Activated T-cell treated with anti-CD3 and anti-CD28 coated beads for 48 hours (primary cell): Measurements from ENCODE around the gene CCDC85C.
A peak's percentile ranks its signal among the peaks of the same experiment; 100 is the strongest.

ENCODE experiments used
- DNase-seq: peaks from one replicate; pipeline ENCODE4 v3.0.0-alpha.2; 2020; ENCODE audit warnings: low read depth

The CCDC85C gene

DNA sequence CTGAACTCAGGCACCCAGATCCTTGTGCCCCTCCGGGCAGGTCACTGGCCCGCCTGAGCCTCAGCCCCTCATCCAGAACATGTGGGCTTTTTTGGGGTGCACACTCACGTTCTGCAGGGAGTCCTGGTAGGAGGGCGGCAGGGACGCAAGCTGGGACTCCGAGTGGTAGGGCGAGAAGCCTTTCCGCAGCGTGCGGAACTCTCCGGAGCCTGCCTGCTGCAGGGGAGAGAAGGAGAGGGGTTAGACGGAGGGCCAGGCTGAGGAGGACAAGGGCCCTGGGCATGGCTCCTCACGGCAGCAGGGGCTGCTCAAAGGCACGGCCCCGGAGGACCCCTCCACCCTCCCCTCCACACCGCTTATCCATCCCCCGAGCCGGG, 82.0 kb downstream of the CCDC85C start:
- no peak for DNase-seq

DNA sequence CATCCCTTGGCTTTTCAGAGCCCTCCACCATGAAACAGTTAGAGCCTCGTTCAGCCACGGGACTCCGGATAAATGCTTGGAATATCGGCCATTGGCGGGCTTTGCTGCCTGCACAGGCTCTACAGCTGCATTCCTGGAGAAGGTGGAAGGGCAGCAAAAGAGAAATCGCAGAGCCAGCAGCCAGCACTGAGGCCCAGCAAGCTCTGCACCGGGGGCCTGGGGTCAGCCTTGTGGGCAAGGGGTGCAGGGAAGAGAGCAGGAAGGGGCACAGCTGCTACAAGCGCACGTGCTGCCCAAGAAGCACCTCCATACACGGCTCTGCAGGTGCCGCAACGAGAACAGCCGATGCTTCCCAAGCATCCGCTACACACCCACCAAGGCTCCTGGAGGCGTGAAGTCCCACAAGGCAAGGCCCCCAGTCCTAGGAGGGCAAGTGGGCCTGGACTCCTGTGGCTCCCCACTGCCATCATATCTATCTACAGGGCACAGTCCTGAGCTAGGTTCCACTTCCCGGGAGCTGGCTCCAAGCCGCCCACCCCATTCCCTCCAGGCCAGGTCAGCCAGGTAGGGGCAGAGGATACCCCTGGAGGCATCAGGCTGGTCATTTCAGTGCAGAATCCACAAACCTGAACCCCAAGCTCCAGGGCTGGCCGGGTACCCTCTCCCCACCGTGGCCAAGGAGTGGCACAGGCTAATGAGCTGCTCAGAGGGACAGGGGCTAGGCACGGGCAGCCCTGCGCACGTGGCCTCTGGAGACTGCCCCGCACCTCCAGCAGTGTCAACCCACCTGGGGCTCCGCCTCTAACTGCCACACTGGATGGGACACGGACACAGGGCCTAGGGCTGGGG, 82.6 kb downstream of the CCDC85C start:
- no peak for DNase-seq

DNA sequence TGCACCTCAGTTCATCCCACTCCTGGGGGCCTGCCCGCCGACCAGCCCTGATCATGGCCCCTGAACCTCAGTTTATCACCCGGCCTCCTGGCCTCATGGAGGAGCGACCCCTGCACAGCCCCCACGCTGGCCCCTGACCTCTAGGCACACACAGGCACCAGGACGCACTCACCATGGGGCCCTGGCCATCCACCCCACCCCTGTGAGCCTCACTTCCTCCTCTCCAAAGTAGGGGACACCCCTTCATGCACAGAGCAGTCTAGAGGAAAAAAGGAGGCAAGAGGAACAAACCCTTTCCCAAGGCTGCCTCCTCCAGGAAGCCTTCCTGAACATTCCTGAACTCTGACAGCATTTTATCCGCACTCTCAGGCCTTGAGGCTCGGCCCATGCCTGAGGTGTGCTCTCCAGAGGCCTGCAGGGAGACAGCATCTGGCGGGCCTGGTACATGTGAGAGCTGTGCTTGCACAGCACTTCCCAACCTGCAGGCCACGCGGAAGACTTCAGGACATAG, 83.4 kb downstream of the CCDC85C start:
- no peak for DNase-seq

DNA sequence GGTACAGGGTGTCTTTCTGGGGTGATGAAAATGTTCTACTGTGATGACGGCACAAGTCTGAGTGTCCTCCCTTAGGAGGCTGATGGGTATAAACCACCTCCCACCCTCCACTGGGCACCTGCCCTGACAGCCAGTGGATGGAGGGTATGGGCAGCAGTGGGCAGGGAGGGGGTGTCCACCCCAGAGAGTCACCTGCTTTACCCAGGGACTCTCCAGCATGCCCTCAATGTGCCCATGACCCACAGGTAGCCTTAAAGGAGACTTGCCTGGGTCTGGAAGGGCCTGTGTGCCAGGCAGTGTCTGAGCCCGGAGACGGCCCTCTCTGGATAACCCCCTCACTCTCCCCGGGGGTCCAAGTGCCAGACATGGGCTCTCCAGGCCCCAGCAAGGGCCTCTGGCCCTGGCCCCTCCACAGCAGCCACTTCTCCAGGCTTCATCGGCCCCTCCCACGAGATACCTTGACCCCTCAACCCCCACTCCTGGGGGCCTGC, 84.0 kb downstream of the CCDC85C start:
- DNase-seq = no peak

DNA sequence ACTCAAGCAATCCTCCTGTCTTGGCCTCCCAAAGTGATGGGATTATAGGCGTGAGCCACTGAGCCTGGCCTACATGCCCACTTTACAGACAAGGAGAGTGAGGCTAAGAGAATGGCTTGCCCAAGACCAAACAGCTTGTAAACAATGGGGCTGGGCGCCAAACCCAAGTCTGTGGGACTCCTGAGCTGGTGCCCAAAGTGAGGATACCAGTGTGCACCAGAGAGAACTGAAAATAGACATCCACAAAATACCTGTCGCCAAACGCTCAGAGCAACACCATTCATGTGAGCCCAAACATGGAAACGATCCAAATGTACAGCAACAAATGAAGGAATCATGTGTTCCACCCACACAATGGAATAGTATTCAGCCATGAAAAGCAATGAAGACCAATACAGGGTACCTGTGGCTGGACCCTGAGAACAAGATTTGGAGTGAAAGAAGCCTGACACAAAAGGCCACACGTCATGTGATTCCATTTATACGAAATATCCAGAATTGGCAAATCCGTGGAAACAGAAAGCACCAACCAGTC, 84.6 kb downstream of the CCDC85C start:
- DNase-seq = no peak

DNA sequence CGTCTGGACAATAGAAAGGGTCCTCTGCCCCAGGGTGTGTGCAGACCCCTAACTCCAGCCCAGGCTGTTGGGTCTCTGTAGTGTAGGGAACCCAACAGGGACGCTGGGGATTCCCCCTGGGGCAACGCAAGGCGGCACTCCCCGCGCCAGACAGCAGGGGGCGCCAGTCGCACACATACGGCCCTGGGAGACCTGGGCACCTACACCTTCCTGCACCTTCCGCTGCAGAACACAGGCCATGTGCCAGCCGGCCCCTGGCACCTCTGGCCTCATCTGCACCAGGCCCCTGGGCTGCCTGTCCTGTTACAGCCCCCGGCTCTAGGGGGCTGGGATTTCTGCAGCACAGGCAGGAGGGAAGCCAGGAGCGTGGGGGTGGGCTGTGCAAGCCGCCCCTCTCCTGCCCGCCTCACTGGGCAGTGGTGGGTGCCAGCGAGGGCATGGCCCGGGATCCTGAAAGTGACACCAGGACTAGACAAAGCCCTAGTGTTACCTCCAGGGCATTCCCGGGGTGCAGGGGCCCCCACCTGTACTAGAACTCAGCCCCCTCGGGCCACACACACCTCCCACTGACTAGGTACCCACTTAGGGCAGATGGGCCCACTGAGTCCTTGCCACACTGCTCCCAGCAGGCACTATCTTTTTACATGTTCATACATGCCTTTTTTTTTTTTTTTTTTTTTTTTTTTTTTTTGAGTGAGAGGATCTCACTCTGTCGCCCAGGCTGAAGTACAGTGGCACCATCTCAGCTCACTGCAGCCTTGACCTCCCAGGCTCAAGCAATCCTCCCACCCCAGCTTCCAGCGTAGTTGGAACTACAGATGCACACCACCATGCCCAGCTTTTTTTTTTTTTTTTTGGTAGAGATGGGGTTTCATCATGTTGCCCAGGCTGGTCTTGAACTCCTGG, 85.3 kb downstream of the CCDC85C start:
- DNase-seq = peak; percentile 81

DNA sequence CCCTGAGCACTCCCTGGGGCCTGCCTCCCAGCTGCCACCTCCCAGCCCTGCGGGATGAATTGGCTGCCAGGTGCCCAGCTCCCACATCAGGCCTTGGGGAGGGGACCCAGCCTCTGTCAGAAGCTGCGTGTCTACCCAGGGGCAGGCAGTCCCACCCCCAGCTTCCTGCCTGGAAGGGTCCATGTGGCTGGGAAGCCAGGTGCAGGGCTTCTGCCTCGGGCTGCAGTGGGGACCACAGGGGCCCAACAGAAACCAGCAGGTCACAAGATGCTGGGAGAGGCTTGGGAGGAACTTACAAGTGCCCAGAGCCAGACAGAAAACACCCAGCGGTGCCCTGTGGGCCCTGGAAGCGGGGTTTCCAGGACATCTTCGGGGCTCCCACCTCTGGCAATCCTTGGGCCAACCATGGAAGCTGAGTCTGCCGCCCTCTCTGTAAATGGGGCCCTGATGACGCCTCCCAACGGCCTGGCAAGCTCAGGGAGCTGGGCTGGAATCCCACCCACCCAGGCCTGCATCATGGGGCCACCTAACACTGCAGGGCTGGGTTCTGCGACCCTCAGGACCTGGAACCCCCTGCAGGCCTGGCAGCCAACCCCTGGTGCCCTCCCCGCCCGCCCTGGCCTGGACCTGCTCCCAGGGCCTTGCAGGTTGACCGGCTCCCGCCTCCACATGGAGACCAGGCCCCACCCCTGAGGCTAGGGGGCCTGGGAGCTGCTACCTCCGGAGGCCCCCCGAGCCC, 86.2 kb downstream of the CCDC85C start:
- no peak for DNase-seq

DNA sequence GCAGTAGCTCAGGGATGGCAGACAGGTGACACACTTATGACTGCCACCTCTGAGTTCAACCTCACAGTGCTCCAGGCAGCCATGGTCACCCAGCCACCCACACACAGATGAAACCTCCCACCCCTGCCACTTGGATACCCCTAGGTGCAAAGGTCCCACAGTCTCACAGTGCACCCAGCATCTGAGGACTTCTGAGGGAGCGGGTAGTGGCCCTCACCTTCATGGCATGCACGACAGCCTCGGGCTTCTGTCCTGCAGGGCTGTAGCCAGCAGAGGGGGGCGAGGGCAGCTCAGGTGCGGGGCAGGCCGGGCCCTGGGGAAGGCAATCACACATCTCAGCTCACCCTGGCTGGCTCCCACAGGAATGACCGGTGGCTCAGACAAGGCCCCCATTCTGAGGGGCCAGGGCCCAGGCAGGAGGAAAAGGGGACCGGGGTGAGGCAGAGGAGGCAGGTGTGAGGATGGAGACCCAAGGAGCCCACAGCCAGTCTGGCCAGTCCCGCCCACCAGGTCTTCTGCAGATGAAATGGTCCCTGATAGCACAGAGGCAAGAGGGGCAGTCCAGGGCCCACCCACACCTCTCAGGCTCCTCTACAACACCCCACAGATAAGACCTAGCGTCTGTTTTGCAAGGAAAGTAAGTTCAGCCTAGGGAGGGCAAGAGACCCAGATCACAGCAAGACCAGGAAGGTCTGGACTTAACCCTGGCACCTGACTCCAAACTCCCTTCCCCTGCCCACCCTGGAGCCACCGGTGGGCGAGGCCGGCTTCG, 87.0 kb downstream of the CCDC85C start:
- DNase-seq = no peak

DNA sequence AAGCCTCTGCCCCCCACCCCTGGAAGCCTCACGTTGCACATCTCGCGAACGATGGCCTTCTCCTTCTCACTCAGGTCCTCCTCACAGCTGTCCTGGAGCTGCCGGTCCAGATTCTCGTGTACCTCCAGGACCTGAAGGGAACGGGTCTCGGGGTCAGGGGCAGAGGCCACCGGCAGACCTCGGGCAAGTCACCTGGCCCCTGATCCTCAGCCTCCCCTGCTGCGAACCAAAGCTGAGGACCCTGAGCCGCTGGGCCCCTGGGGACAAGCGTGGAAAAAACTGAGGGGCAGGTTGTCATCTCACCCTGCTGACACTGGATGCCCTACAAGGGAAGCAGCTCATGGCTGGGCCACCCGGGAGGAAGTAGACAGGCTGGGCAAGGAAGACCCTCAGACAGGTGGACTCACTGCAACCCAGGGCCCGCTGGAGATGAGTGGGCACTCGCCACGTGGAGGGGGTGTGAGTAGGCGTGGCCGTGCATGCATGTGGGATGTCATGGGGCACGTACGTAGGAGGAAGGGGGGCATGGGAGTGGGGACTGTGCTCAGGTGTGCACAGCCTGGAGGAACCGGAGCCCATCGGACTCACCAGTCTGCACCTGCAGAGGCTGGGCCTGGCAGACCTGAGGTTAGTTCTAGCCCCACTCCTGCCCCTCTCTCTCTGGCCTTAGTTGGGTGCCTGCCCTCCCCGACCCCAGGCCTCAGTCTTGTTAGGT, 87.7 kb downstream of the CCDC85C start:
- DNase-seq = no peak

DNA sequence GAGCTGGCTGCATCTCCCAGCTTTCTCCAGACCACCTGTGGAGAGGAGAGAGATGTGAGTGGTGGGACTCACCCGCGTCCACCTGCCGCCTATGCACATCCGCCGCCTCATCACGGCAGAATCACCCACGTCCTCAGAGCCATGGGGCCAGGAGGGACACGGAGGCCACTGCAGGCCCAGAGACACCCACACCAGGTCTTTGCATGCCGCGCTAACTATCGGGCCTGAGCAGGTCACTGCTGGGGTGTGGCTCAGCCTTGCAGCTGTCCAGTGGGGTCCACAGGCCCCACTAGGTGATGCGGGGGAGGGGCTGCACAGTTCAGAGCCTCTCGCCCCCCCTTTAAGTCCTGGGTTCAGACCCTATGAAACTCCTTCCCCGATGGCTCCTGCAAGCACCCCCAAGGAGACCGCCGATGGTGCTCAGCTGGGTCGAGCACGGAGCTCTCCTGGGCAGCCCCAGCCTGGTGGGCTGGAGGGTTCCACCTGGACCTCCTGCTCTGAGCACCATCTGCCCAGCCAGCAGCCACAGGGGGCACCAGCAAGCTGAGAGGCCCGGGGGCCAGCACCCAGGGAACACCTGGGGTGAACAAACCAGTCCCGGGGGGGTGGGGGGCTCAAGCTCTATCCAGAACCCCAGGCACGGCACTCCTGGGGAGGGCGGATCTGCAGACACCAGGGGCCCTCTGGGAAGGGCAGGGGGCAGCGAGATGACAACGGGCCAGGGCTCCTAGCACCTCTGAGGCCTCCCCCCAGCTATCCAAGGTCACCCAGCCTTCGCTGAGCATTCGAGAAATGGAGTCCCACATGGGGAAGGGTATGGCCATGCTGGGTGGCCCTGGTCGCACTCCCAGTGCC, 88.5 kb downstream of the CCDC85C start:
- DNase-seq = no peak

DNA sequence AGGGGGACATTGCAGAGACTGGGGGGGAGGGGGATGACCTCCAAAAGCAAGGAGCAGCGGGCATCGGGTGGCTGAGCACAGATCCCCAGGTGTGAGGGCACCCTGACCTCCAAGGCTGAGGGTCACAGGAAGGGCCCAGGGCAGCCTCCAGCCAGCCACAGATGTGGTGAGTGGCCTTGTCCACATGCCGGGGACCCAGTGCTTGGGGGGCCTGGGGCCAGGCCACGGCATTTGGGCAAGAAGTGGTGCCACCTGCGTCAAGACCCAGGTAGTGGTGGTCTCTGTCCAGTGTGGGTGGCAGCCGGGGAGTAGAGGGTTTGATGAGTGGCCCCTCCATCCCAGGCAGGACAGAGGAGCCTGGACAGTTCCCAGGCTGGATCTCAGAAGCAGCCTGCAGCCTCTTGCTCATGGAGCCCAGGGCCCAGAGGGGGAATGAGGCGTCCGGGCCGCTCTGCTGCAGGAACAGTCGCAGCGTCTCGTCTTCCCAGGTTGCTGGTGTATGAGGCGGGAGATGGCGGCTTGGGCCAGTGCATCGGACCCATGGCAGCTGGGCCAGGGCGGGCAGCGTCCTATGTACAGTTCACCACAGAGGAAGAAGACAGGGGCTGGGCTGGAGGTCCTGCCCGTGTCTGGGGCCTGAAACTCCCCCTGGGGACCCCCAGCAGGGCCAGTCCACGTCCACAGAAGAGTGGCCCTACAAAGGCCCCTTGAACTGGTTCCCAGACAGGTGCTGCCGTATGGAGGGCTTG, 89.3 kb downstream of the CCDC85C start:
- no peak for DNase-seq

DNA sequence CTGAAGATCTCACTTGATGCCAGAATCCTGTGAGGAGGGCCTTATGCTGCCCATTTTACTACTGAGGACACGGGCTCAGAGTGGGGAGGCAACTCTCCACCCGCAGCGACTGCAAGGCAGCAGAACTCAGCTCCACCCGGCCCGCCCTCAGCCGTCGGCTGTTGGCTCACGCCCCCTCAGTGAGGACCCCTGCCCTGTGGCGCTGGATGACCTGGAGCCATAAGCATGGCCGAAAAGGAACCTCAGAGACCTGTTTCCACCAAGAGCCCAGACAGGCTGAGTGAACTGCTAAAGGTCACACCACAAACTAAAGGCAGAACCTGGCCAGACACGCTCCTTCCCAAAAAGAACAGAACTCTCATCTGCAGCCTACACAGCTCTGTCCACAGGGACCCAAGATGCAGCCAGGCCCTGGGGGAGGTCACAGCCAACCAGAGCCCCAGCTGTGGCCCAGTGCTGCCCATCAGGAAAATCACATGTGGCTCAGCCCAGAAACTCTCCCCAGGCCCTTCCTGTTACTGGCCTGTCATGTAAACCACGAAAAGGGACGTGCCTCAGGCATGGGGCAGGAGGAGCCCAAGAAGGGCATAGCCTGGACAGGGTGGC, 90.0 kb downstream of the CCDC85C start:
- no peak for DNase-seq

DNA sequence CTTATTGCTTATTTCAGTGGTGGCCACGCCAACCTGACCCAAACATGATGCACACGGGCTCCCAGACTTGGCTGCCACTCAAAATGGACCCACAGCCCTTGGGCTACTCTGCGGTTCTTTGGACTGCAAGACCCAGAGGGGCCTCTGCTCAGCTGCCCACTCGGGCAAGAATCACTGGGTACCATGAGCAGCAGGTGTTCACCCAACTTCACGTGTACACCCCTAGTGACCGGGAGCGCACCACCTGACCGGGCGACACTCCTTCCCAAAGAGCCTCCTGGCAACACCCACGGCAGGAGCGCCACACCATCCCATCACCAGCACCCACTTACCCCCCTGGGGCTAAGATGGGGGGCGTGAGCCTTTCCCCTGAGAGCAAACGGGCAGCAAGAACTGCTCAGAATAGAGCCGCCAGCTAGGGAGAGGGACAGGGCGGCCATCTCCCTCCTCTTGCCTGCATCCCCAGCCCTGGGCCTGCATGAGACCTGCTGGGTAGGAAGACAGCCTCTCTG, 90.8 kb downstream of the CCDC85C start:
- no peak for DNase-seq

DNA sequence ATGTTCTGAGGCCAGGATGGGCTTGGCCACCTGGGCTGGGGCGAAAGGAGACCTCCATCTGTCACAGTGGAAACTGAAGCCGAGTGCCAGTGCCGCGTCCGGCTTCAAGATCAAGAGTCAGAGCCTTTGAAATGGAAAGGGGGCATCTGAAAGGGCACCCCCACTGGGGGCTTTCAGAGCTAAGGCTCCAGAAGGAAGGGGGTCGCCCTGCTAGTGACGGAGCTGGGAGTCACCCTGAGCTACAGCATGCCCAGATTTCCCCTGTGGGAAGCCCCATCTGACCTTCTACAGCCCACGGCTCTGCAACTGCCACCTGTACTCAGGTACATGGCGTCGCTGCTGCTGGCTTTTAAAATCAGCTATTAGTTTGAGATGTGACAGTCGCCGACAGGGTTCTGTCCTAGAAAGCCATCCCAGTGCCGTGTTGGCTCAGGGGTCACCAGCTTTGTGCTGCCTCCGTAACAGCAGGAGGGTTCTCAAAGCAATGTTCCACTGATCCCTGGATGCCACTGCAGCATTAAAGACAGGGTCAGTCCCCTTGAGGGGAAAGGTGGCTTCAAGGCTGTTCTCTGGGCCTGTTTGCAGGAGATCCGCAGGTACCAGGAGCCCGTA, 91.3 kb downstream of the CCDC85C start:
- no peak for DNase-seq

DNA sequence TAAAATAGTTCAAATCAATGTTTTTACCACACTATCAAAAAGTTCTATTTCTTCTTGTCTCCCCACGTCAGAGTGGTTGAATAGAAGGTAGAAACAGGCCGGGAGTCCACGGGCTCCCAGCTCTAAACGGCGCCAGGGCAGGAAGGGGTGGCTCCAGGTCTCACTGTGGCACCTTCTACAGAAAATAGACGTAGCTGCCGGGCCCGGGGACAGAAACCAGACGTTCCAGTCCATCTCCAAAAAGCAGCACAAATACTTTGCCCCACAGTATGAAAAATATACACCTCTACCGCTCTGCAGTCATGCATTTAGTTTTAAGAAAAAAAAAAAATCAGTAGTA, 91.9 kb downstream of the CCDC85C start:
- no peak for DNase-seq

DNA sequence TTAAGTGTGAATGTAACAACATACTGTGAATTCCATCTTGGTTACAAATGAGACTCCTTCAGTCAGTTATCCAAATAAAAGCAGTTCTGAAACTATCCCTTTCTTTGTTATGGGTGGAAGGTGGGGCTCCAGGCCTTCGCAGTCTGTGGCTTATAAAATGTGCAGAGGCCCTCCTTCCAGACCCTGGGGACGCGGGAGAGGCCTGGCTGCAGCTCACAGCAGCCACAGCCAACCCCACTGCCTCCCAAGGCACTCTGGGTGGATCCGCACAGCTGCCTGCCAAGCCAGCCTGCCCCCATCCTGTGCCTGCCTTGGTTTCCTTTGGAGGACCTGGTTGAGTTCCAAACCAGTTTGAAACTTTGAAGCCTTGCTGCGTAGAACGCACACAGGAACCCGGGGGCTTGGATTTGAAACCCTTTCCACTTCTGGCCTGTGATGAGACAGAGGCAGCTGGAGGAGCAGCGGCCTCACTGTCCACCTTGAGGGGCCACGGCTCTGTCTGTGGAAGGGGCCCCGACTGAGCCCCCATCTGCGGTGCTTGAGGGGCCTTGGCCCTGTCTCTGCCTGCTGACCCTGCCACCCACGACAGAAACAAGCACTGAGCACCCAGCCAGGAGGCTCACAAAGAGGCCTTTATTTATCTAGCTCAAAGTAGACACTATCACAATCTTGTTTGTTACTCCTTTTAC, 92.4 kb downstream of the CCDC85C start:
- DNase-seq = no peak

DNA sequence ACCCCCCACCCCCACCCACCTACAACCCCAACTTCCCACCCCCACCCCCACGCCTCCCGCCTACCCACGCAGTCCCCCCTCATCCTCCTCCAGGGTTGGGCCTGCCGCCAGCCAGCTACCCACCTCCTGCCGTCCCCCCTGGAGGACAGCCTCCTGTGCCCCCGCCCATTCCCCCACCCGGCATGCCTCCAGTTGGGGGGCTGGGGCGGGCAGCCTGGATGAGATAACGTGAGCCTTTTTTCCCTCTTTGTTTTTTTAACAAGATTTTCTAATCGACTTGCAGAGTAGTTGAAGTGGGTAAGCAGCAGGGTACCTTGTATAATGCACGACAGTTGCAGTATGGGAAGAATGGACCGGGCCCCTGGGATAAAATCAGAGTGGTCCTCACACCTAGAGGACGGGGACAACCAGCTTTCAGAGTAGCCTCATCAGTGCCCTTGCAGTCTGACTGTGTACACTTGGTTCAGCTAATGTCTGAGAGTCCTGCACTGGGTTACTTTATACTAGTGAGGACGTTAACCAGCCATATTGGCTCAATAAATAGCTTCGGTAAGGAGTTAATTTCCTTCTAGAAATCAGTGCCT, 93.4 kb downstream of the CCDC85C start:
- no peak for DNase-seq
